Breast epithelium (tissue), 3 donors: ENCODE data around the gene HEATR3.

Experiments
- POLR2A ChIP-seq: fragments of 450-650 bp; IDR thresholded peaks from one replicate; pipeline ENCODE4 v1.6.1; 2016; ENCODE audit warnings: antibody characterized with exemption, mild to moderate bottlenecking, moderate library complexity
- POLR2AphosphoS5 ChIP-seq, 3 donors: sonication (generic); formaldehyde crosslinking; IDR thresholded peaks; one replicate each; pipeline ENCODE4 v1.6.1; 2017; ENCODE audit warnings: antibody characterized with exemption in 3 of 3
- TF ChIP-seq, protein P1 (sequence below), 3 donors: fragments of 450-650 bp; IDR thresholded peaks; one replicate each; pipeline ENCODE4 v1.5.1; 2016 to 2017; ENCODE audit warnings: antibody characterized with exemption in 3 of 3, mild to moderate bottlenecking in 3 of 3, moderate library complexity in 3 of 3

GRCh38 chr16:50152807-50153595 is 87.2 kb downstream of the HEATR3 start, which contains the start of gene TENT4B:
- TF ChIP-seq, protein P1, sequence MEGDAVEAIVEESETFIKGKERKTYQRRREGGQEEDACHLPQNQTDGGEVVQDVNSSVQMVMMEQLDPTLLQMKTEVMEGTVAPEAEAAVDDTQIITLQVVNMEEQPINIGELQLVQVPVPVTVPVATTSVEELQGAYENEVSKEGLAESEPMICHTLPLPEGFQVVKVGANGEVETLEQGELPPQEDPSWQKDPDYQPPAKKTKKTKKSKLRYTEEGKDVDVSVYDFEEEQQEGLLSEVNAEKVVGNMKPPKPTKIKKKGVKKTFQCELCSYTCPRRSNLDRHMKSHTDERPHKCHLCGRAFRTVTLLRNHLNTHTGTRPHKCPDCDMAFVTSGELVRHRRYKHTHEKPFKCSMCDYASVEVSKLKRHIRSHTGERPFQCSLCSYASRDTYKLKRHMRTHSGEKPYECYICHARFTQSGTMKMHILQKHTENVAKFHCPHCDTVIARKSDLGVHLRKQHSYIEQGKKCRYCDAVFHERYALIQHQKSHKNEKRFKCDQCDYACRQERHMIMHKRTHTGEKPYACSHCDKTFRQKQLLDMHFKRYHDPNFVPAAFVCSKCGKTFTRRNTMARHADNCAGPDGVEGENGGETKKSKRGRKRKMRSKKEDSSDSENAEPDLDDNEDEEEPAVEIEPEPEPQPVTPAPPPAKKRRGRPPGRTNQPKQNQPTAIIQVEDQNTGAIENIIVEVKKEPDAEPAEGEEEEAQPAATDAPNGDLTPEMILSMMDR (IDR thresholded peaks at IDR 0.05): no peak
- TF ChIP-seq POLR2A (no peak), POLR2AphosphoS5 (IDR thresholded peaks at IDR 0.05) (peak; percentile 88 to 91 (median 90))
